ENCODE data around the gene SSB. TPM values are rescaled to one million over a fixed set of nuclear protein-coding genes. Genes with fewer than 3 reads are reported as not detected.

The SSB gene
- total RNA-seq, 1 donor from 2014 or later: 100 TPM

DNA sequence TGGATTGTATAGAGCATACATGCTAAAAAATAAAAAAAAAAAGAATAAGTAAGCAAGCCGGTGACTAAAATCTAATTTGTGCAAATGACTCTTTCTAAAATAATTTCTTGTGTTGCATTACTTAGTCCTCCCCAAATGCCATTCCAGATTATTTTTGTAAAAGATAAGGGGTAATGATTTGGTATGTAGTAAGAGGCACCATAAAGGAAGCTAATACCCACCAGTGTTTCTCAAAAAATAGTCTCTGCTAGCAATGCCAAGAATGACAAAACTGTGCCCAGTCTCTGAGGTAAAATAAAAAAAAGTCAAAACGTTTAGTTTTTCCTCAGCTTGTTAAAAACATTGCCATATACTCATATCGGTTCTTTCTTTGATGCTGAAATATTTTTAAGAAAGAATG is 23.4 kb downstream of the SSB start:
- TF ChIP-seq, protein P1, sequence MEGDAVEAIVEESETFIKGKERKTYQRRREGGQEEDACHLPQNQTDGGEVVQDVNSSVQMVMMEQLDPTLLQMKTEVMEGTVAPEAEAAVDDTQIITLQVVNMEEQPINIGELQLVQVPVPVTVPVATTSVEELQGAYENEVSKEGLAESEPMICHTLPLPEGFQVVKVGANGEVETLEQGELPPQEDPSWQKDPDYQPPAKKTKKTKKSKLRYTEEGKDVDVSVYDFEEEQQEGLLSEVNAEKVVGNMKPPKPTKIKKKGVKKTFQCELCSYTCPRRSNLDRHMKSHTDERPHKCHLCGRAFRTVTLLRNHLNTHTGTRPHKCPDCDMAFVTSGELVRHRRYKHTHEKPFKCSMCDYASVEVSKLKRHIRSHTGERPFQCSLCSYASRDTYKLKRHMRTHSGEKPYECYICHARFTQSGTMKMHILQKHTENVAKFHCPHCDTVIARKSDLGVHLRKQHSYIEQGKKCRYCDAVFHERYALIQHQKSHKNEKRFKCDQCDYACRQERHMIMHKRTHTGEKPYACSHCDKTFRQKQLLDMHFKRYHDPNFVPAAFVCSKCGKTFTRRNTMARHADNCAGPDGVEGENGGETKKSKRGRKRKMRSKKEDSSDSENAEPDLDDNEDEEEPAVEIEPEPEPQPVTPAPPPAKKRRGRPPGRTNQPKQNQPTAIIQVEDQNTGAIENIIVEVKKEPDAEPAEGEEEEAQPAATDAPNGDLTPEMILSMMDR (IDR thresholded peaks at IDR 0.05; ENCODE audit: insufficient read depth, low read length, poor library complexity, severe bottlenecking): no peak
- no peak for DNase-seq (ENCODE audit: low read depth)
- H3K36me3 ChIP-seq (ENCODE audit: control insufficient read depth, insufficient read depth, low read length): no peaks in the 10 kb centered on the region
- H3K27me3 ChIP-seq (ENCODE audit: control insufficient read depth, insufficient read depth, low read length): no peaks in the 10 kb centered on the region
- no peak overlapping the region for H3K4me3 ChIP-seq (ENCODE audit: low read depth, low read length)

GRCh38 chr2:169822785-169823392 is 24.2 kb downstream of the SSB start:
- Histone ChIP-seq H3K36me3 (ENCODE audit: control insufficient read depth, insufficient read depth, low read length) (no peaks in the 10 kb centered on the region), H3K27me3 (ENCODE audit: control insufficient read depth, insufficient read depth, low read length) (no peaks in the 10 kb centered on the region), H3K4me3 (ENCODE audit: low read depth, low read length) (no peak overlapping the region)
- TF ChIP-seq, protein P1 (IDR thresholded peaks at IDR 0.05; ENCODE audit: insufficient read depth, low read length, poor library complexity, severe bottlenecking): no peak
- DNase-seq (ENCODE audit: low read depth): no peak

GRCh38 chr2:169823996-169824372 is 25.3 kb downstream of the SSB start:
- peak overlapping the region; percentile 58 for H3K4me3 ChIP-seq (ENCODE audit: low read depth, low read length)
- H3K27me3 ChIP-seq (ENCODE audit: control insufficient read depth, insufficient read depth, low read length): no peaks in the 10 kb centered on the region
- TF ChIP-seq, protein P1 (IDR thresholded peaks at IDR 0.05; ENCODE audit: insufficient read depth, low read length, poor library complexity, severe bottlenecking): no peak
- no peak for DNase-seq (ENCODE audit: low read depth)
- H3K36me3 ChIP-seq (ENCODE audit: control insufficient read depth, insufficient read depth, low read length): no peaks in the 10 kb centered on the region

DNA sequence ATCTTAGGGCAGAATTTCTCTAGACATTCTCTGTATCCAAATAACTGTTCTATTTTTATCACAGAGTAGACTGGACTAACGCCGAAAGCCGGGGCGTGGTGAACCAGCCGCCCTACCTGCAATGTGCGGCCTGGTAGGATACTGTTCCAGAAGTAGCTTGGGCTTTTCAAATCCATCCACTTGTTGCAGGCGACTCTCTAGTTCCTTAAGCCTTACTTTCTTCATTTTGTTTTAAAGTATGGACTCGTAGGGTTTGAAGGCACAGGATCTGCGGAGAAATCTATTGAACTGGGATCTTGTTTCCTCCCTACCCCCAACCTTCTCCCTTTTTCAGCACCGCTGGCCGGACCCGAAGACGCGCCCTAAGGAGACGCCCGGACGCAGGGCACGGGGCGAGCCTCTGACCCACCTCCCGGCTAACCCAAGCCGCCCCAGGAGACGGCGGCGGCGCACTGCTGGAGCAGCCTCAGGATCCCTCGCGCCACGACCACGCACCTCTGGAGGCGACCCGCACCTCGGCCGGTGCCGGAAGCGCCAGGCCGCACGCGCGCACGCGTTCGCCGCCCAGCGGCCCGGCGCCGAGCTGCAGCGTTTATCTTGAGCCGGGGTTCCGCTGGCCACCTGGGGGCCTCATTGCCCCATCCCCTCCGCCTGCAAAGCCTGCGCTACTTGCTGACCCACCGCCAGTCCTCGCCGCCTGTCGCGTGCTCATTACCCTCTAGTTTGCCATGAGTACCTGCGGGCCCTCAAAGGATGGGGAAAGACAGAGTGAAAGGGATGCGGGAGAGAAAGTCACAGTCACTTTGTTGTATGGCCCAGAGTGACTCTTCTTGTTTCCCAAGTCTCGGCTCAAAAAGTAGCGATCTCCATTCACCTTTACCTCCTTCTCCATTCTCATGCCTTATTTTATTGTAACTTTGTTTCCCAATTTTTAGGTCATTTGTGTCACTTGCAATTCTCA is 26.0 kb downstream of the SSB start, which contains the start of gene METTL5:
Gene METTL5 (minus strand): TSS at position 533 of the 961 bp plus-strand sequence. CDS start 308 bp downstream, at position 225.
- TF ChIP-seq, protein P1 (IDR thresholded peaks at IDR 0.05; ENCODE audit: insufficient read depth, low read length, poor library complexity, severe bottlenecking): peak; percentile 79
- peak; percentile 10 for DNase-seq (ENCODE audit: low read depth)
- H3K27me3 ChIP-seq (ENCODE audit: control insufficient read depth, insufficient read depth, low read length): no peaks in the 10 kb centered on the region
- peak within 1 kb of the TSS; percentile 58 for H3K4me3 ChIP-seq (ENCODE audit: low read depth, low read length)
- H3K36me3 ChIP-seq (ENCODE audit: control insufficient read depth, insufficient read depth, low read length): no peaks in the 10 kb centered on the region

DNA sequence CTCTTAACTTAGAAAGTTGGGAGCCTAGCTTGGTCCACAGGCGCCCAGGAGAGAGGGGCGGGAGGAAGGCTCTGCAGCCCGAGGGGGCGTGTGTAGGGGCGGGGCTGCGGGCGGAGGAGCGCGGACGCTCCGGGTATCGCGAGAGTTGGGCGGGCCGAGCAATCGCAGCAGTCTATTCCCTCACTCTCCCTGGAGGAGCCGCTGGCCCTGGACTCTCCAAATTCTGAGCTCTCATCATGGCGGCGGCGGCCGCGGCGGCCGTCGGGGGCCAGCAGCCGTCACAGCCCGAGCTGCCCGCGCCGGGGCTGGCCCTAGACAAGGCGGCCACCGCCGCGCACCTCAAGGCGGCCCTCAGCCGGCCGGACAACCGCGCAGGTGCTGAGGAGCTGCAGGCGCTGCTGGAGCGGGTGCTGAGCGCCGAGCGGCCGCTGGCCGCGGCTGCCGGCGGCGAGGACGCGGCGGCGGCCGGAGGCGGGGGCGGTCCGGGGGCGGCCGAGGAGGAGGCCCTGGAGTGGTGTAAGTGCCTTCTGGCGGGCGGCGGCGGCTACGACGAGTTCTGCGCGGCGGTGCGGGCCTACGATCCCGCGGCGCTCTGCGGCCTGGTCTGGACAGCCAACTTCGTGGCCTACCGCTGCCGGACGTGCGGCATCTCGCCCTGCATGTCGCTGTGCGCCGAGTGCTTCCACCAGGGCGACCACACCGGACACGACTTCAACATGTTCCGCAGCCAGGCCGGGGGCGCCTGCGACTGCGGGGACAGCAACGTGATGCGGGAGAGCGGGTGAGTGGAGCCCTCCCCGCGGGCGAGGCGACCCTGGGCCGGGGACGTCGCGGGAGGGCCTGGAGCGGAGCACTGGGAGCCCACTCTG is 28.8 kb downstream of the SSB start, which contains the start of gene UBR3:
Gene UBR3 (plus strand): TSS at position 183 of the 869 bp plus-strand sequence. CDS start 54 bp downstream, at position 237.
- TF ChIP-seq, protein P1 (IDR thresholded peaks at IDR 0.05; ENCODE audit: insufficient read depth, low read length, poor library complexity, severe bottlenecking): no peak
- H3K36me3 ChIP-seq (ENCODE audit: control insufficient read depth, insufficient read depth, low read length): no peaks in the 10 kb centered on the region
- DNase-seq (ENCODE audit: low read depth): peak; percentile 54

More for the DNA sequence above, 28.8 kb downstream of the SSB start, which contains the start of gene UBR3:
- H3K27me3 ChIP-seq (ENCODE audit: control insufficient read depth, insufficient read depth, low read length): no peaks in the 10 kb centered on the region
- H3K4me3 ChIP-seq (ENCODE audit: low read depth, low read length): peak within 1 kb of the TSS; percentile 96

Data from kidney epithelial cell (primary cell).